GM18520 (cell line): ENCODE results near the gene RFC4.

ENCODE experiments used
- ATAC-seq: cut with Tn5 transposase; IDR thresholded peaks from one replicate; pipeline ENCODE4 v1.9.1; 2021; ENCODE audit not compliant: unreplicated experiment

RFC4 gene

GRCh38 chr3:186787642-186788481 is 18.4 kb downstream of the RFC4 start:
- no peak for ATAC-seq

- ATAC-seq: no peak
Observed at GRCh38 chr3:186786922-186787321, 19.4 kb downstream of the RFC4 start.

GRCh38 chr3:186785495-186786018 is 20.7 kb downstream of the RFC4 start:
- ATAC-seq: no peak

GRCh38 chr3:186784820-186785494 is 21.3 kb downstream of the RFC4 start:
- ATAC-seq: no peak

- ATAC-seq: peak; percentile 26
Observed at GRCh38 chr3:186783731-186784515, 22.4 kb downstream of the RFC4 start.

- ATAC-seq: peak; percentile 46
Observed at GRCh38 chr3:186783058-186783730, 23.1 kb downstream of the RFC4 start, which contains the start of gene EIF4A2. TSS of gene EIF4A2 (plus strand) at chr3:186783577. CDS start at chr3:186783611, 34 bp downstream.

GRCh38 chr3:186782542-186783057 is 23.7 kb downstream of the RFC4 start:
- peak; percentile 9 for ATAC-seq

- no peak for ATAC-seq
Observed at GRCh38 chr3:186779204-186779603, 27.1 kb downstream of the RFC4 start.

- ATAC-seq: no peak
Observed at GRCh38 chr3:186775999-186776398, 30.3 kb downstream of the RFC4 start.

- peak; percentile 89 for ATAC-seq
Observed at GRCh38 chr3:186772701-186773417, 33.4 kb downstream of the RFC4 start.

GRCh38 chr3:186772281-186772694 is 34.0 kb downstream of the RFC4 start:
- ATAC-seq: no peak

- no peak for ATAC-seq
Observed at GRCh38 chr3:186760897-186761447, 45.3 kb downstream of the RFC4 start.

GRCh38 chr3:186760141-186760833 is 46.0 kb downstream of the RFC4 start:
- no peak for ATAC-seq

GRCh38 chr3:186759231-186759930 is 46.9 kb downstream of the RFC4 start:
- ATAC-seq: no peak

GRCh38 chr3:186757686-186758220 is 48.5 kb downstream of the RFC4 start:
- no peak for ATAC-seq

- ATAC-seq: no peak
Observed at GRCh38 chr3:186757214-186757613, 49.1 kb downstream of the RFC4 start.

- ATAC-seq: no peak
Observed at GRCh38 chr3:186754871-186755270, 51.4 kb downstream of the RFC4 start.

GRCh38 chr3:186754006-186754405 is 52.3 kb downstream of the RFC4 start:
- ATAC-seq: no peak
